K562 (cell line): ENCODE measurements around the gene ANO10. TPM values are rescaled to one million over a fixed set of nuclear protein-coding genes. Genes with fewer than 3 reads are reported as not detected.
A peak's percentile ranks its signal among the peaks of the same experiment; 100 is the strongest.

ENCODE experiments used
- ARHGAP35 ChIP-seq: fragments of 450-650 bp; IDR thresholded peaks from 2 replicates; pipeline ENCODE4 v1.6.1; 2018; ENCODE audit not compliant: partially characterized antibody
- CAMTA2 ChIP-seq: fragments of 250-450 bp; sonication (Bioruptor Pico); conservative IDR thresholded peaks from 2 replicates; pipeline ENCODE4 v1.5.1; 2022
- CBX5 ChIP-seq: IDR thresholded peaks from 2 replicates; pipeline ENCODE4 v1.6.1; 2014; ENCODE audit warnings: low read depth, borderline replicate concordance
- CCNT2 ChIP-seq: IDR thresholded peaks from 2 replicates; pipeline ENCODE4 v1.6.1; 2011; ENCODE audit warnings: borderline replicate concordance, low read depth, mild to moderate bottlenecking, moderate library complexity, mixed read lengths, low read length; ENCODE audit not compliant: insufficient read length; ENCODE audit errors: extremely low read depth
- GABPA ChIP-seq: fragments of 200-800 bp; sonication (Bioruptor generic); conservative IDR thresholded peaks from 2 replicates; pipeline ENCODE4 v1.6.1; 2016; ENCODE audit warnings: low read depth, missing genetic modification characterization, missing compliant biosample characterization
- HMGN3 ChIP-seq: IDR thresholded peaks from 2 replicates; pipeline ENCODE4 v1.6.1; 2011; ENCODE audit warnings: borderline replicate concordance, low read depth, mild to moderate bottlenecking, mixed read lengths, low read length; ENCODE audit not compliant: insufficient read length; ENCODE audit errors: extremely low read depth
- MCM2 ChIP-seq: fragments of 450-650 bp; IDR thresholded peaks from 2 replicates; pipeline ENCODE4 v1.6.1; 2017; ENCODE audit warnings: low read depth, mild to moderate bottlenecking
- MTF1 ChIP-seq: fragments of 250-450 bp; sonication (Bioruptor Pico); IDR thresholded peaks from 2 replicates; pipeline ENCODE4 v1.9.0; 2021; ENCODE audit warnings: moderate library complexity, mild to moderate bottlenecking, inconsistent platforms, borderline replicate concordance
- NCOR1 ChIP-seq: fragments of 450-650 bp; IDR thresholded peaks from 2 replicates; pipeline ENCODE4 v1.6.1; 2016; ENCODE audit warnings: mild to moderate bottlenecking, moderate library complexity
- NEUROD1 ChIP-seq: fragments of 150-350 bp; IDR thresholded peaks from 2 replicates; pipeline ENCODE4 v1.6.1; 2014; ENCODE audit warnings: borderline replicate concordance, low read length, low read depth; ENCODE audit not compliant: partially characterized antibody
- SMAD4 ChIP-seq: fragments of 250-450 bp; sonication (Bioruptor Pico); conservative IDR thresholded peaks from 2 replicates; pipeline ENCODE4 v1.8.0; 2021; ENCODE audit warnings: inconsistent platforms, mild to moderate bottlenecking, moderate library complexity
- TCF3 ChIP-seq: sonication (generic); formaldehyde crosslinking; IDR thresholded peaks from 2 replicates; pipeline ENCODE4 v1.4.0; 2020; ENCODE audit warnings: mild to moderate bottlenecking, missing genetic modification reagents
- TRIM24 ChIP-seq, 2 experiments: fragments of 450-650 bp; IDR thresholded peaks; 2 replicates each; pipeline ENCODE4 v1.6.1; 2016
- polyA plus RNA-seq, 8 experiments: library from polyadenylated mRNA; depleted of rRNA in 4 of 8; stranded (reverse) in 5 of 8; unstranded in 3 of 8; fragments of >200 nt; fragmentation: Nextera tagmentation in 2 of 8; fragmentation: Illumina TruSeq in 1 of 8; extraction: Ambion mirVana in 2 of 8; extraction: Trizol in 1 of 8; gene quantifications; 2 replicates each; pipeline versions ENCODE4 v1.2.1 to v1.2.3, GENCODE V29; 2011 to 2014; ENCODE audit warnings: inconsistent platforms in 1 of 8, missing spikeins in 1 of 8
- total RNA-seq, 7 experiments: library from RNA; depleted of rRNA in 6 of 7; stranded (reverse); fragments of >200 nt in 6 of 7; fragmentation: Illumina TruSeq in 2 of 7; extraction: Trizol in 2 of 7; gene quantifications; 2 replicates each; pipeline versions ENCODE4 v1.2.1 to v1.2.3, GENCODE V29; 2011 to 2021; ENCODE audit warnings: low replicate concordance in 1 of 7
- TF ChIP-seq, protein P1 (sequence below): sonication (generic); formaldehyde crosslinking; IDR thresholded peaks from 2 replicates; pipeline ENCODE4 v1.8.1; 2022; ENCODE audit warnings: missing genetic modification reagents
- TF ChIP-seq, protein P2 (sequence below): fragments of 250-450 bp; sonication (Bioruptor Pico); IDR thresholded peaks from 2 replicates; pipeline ENCODE4 v1.4.0; 2020; ENCODE audit warnings: borderline replicate concordance
- TF ChIP-seq, protein P3 (sequence below): IDR thresholded peaks from 2 replicates; pipeline ENCODE4 v1.6.1; 2011; ENCODE audit warnings: borderline replicate concordance, low read depth, mild to moderate bottlenecking, moderate library complexity, low read length; ENCODE audit not compliant: insufficient read depth, poor library complexity, severe bottlenecking
- TF ChIP-seq, protein P4 (sequence below), 3 experiments: fragments of 200-800 bp in 1 of 3; fragments of 250-450 bp in 1 of 3; fragments of 450-650 bp in 1 of 3; sonication (Bioruptor Pico) in 1 of 3; sonication (Bioruptor generic) in 1 of 3; formaldehyde crosslinking in 1 of 3; IDR thresholded peaks; 2 replicates each; pipeline versions ENCODE4 v1.6.1 to v1.8.0; 2016 to 2022; ENCODE audit warnings: mild to moderate bottlenecking in 2 of 3, missing genetic modification characterization in 2 of 3, missing compliant biosample characterization in 1 of 3, moderate library complexity in 1 of 3

ANO10 gene
- total and polyA plus RNA-seq, 9 of the 15 experiments (the other 6 are each of a cell fraction or from before 2014, with no cell fraction given), result 6.4 to 46.0 (median 32.3) TPM

- no peak for TF ChIP-seq HMGN3
- peak; percentile 86 for TF ChIP-seq GABPA (tag)
- TF ChIP-seq, protein P1, sequence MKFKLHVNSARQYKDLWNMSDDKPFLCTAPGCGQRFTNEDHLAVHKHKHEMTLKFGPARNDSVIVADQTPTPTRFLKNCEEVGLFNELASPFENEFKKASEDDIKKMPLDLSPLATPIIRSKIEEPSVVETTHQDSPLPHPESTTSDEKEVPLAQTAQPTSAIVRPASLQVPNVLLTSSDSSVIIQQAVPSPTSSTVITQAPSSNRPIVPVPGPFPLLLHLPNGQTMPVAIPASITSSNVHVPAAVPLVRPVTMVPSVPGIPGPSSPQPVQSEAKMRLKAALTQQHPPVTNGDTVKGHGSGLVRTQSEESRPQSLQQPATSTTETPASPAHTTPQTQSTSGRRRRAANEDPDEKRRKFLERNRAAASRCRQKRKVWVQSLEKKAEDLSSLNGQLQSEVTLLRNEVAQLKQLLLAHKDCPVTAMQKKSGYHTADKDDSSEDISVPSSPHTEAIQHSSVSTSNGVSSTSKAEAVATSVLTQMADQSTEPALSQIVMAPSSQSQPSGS, result no peak
- TF ChIP-seq CCNT2, result no peak
- TF ChIP-seq MCM2, result no peak
- TF ChIP-seq NEUROD1, result peak; percentile 30
- 0 out of 2 replicates have a peak, but pooled peaks have one; percentile 10 for TF ChIP-seq NCOR1
- no peak for TF ChIP-seq CBX5
- TF ChIP-seq SMAD4 (CRISPR knock-in tag), result no peak
- no peak for TF ChIP-seq MTF1
- TF ChIP-seq CAMTA2 (CRISPR knock-in tag), result 0 out of 2 replicates have a peak, but pooled peaks have one; percentile 40
- TF ChIP-seq, protein P2, sequence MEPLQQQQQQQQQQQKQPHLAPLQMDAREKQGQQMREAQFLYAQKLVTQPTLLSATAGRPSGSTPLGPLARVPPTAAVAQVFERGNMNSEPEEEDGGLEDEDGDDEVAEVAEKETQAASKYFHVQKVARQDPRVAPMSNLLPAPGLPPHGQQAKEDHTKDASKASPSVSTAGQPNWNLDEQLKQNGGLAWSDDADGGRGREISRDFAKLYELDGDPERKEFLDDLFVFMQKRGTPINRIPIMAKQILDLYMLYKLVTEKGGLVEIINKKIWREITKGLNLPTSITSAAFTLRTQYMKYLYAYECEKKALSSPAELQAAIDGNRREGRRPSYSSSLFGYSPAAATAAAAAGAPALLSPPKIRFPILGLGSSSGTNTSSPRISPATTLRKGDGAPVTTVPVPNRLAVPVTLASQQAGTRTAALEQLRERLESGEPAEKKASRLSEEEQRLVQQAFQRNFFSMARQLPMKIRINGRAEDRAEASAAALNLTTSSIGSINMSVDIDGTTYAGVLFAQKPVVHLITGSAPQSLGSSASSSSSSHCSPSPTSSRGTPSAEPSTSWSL, result no peak
- TF ChIP-seq TRIM24 (IDR thresholded peaks at IDR 0.05), result 0 out of 4 replicates have a peak, but pooled peaks of 1 of the 2 experiments have one; percentile 24
- TF ChIP-seq ARHGAP35, result no peak
- TF ChIP-seq, protein P3, sequence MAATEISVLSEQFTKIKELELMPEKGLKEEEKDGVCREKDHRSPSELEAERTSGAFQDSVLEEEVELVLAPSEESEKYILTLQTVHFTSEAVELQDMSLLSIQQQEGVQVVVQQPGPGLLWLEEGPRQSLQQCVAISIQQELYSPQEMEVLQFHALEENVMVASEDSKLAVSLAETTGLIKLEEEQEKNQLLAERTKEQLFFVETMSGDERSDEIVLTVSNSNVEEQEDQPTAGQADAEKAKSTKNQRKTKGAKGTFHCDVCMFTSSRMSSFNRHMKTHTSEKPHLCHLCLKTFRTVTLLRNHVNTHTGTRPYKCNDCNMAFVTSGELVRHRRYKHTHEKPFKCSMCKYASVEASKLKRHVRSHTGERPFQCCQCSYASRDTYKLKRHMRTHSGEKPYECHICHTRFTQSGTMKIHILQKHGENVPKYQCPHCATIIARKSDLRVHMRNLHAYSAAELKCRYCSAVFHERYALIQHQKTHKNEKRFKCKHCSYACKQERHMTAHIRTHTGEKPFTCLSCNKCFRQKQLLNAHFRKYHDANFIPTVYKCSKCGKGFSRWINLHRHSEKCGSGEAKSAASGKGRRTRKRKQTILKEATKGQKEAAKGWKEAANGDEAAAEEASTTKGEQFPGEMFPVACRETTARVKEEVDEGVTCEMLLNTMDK, result no peak
- peak; percentile 14; the same call in 1 of the 2 replicates for TF ChIP-seq TCF3
- TF ChIP-seq, protein P4, sequence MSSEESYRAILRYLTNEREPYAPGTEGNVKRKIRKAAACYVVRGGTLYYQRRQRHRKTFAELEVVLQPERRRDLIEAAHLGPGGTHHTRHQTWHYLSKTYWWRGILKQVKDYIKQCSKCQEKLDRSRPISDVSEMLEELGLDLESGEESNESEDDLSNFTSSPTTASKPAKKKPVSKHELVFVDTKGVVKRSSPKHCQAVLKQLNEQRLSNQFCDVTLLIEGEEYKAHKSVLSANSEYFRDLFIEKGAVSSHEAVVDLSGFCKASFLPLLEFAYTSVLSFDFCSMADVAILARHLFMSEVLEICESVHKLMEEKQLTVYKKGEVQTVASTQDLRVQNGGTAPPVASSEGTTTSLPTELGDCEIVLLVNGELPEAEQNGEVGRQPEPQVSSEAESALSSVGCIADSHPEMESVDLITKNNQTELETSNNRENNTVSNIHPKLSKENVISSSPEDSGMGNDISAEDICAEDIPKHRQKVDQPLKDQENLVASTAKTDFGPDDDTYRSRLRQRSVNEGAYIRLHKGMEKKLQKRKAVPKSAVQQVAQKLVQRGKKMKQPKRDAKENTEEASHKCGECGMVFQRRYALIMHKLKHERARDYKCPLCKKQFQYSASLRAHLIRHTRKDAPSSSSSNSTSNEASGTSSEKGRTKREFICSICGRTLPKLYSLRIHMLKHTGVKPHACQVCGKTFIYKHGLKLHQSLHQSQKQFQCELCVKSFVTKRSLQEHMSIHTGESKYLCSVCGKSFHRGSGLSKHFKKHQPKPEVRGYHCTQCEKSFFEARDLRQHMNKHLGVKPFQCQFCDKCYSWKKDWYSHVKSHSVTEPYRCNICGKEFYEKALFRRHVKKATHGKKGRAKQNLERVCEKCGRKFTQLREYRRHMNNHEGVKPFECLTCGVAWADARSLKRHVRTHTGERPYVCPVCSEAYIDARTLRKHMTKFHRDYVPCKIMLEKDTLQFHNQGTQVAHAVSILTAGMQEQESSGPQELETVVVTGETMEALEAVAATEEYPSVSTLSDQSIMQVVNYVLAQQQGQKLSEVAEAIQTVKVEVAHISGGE (CRISPR knock-in tag; IDR thresholded peaks at IDR 0.05), result peak in 1 of 3 experiments; percentile 68; a peak in 2 of 6 replicates
Observed at GRCh38 chr3:43389388-43390254, 232.2 kb downstream of the ANO10 start (continued).
